AG10803 (cell line): ENCODE measurements around the gene LDB3.

Experiments
- DNase-seq: peaks from one replicate; pipeline ENCODE4 v3.0.0; 2010; ENCODE audit warnings: low read depth
- H3K4me3 ChIP-seq: 2 replicates; pipeline ENCODE4 v1.5.1; 2011; ENCODE audit warnings: mild to moderate bottlenecking, low read length, control low read depth
- TF ChIP-seq, protein P1 (sequence below): conservative IDR thresholded peaks from 2 replicates; pipeline ENCODE4 v1.5.1; 2011; ENCODE audit warnings: mild to moderate bottlenecking, low read length, control low read depth, inconsistent platforms

Gene LDB3

GRCh38 chr10:86756511-86757112 lies 88.3 kb downstream of the LDB3 start, which contains the start of gene BMPR1A:
TSS of gene BMPR1A (plus strand) at chr10:86756619. CDS start at chr10:86876019, 119,400 bp downstream.
- peak; percentile 85 for DNase-seq
- TF ChIP-seq, protein P1, sequence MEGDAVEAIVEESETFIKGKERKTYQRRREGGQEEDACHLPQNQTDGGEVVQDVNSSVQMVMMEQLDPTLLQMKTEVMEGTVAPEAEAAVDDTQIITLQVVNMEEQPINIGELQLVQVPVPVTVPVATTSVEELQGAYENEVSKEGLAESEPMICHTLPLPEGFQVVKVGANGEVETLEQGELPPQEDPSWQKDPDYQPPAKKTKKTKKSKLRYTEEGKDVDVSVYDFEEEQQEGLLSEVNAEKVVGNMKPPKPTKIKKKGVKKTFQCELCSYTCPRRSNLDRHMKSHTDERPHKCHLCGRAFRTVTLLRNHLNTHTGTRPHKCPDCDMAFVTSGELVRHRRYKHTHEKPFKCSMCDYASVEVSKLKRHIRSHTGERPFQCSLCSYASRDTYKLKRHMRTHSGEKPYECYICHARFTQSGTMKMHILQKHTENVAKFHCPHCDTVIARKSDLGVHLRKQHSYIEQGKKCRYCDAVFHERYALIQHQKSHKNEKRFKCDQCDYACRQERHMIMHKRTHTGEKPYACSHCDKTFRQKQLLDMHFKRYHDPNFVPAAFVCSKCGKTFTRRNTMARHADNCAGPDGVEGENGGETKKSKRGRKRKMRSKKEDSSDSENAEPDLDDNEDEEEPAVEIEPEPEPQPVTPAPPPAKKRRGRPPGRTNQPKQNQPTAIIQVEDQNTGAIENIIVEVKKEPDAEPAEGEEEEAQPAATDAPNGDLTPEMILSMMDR = no peak
- H3K4me3 ChIP-seq = peak within 1 kb of the TSS; percentile 82

DNA sequence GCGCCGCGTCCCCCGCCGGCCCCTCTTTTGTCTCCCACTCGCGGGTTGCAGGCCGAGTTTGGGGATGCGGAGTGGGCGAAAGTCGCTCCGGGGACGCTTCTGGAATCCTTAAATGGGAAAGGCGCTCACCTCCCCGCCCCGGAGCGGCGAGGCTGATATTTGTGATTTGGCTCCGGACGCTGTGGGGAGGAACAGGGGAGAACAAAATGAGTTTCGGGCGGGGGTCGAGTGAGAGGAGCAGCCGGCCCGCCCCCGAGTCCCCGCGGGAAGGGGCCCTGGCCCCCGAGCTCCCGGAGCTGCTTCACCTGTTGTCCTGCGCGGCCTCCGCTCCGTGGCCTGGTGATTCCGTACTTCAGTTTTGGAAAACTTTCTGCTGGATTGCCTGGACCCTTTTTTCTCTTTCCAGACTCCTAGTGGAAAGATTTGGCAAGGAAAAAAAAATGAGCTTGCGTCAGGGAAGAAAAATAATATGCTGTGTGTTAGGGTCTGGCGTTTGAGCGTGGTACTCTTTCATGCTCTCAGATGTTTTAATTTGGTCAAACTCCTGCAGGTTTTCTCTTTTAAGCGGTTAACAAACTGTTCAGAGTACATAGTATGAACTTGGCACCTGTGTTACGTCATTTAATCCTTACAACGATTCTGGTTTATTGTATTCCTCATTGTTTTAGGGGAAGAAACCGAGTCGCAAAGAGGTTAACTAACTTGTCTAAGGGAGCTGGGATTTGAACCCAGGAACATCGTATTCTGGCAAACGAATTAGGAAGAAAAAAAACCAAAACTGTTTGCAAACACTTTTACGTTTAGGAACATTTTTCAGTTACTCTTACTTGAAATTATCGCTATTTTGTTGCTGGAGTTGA lies 89.0 kb downstream of the LDB3 start:
- peak; percentile 59 for DNase-seq
- TF ChIP-seq, protein P1 = peak; percentile 49
- H3K4me3 ChIP-seq = peak overlapping the region; percentile 75

DNA sequence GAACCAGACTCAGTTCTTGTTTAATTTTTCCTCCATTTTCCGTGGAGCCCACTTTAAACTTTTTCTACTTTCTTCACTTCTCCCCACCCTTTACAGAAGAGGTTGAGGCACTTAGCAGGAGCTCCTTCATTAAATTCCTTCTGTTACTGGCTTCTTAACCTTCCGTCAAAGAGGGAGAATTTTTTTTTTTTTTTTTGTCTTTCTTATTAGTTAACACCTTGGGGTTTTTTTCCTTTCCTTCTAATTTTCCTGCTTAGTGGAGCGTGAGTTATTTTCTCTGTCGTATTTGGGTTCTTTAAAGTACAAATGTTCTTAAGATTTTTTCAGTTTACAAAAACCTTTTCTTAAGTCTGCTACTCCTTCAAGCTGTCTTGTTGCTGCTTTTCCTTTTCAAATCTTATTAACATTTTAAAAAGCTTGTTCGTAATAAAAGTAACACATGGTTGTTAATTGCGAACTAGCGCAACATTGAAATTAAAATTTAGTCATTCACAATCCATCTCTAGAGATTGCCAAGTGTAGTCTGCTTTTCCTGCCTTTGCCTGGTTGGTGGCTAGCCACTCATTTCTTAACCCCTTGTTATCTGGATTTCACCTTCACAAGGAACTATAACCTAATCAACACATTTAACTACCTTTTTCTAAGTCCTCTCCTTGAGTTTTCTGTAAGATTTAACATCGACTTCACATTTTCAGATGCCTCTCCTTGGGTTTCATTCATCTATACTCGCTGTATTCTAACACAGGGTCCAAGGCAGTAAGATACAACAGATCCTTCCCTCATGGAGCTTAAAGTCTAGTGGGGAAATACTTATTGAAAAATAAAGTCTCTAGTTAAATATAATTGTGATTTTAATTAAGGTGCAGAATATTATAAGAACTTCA lies 90.1 kb downstream of the LDB3 start:
- TF ChIP-seq, protein P1 = no peak
- peak; percentile 19 for DNase-seq
- peak overlapping the region; percentile 75 for H3K4me3 ChIP-seq

DNA sequence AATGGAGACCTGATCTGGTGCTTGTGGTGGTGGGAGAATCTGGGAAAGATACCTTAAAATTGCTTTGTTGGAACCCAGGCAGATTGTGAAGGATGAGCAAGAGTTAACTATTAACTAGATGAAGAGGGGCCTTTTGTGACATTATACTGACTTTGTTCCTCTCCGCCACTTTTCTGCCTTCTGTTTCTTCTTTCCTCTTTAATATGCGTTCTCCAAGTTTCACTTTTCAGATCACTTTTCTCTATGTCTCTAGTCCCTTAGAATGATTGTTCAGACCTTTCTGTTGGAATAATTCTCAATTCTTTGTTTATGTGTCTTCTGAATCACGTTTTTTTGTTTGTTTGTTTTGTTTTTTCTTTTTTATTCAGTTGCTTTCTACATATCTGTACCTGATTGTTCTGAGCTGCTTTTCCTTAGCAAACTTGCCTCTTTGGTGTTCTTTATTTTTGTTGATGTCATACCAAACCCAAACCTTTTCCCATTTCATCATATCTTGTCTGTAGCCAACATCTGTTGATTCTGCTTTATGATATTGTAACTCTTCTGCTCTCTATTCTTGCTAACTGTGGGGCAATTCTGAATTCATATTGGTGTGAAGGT lies 90.9 kb downstream of the LDB3 start:
- TF ChIP-seq, protein P1 = no peak
- H3K4me3 ChIP-seq = peak overlapping the region; percentile 75
- DNase-seq = peak; percentile 40

- DNase-seq = no peak
- H3K4me3 ChIP-seq = no peak overlapping the region
- TF ChIP-seq, protein P1 = no peak
Observed at GRCh38 chr10:86763404-86763803, 95.1 kb downstream of the LDB3 start.

DNA sequence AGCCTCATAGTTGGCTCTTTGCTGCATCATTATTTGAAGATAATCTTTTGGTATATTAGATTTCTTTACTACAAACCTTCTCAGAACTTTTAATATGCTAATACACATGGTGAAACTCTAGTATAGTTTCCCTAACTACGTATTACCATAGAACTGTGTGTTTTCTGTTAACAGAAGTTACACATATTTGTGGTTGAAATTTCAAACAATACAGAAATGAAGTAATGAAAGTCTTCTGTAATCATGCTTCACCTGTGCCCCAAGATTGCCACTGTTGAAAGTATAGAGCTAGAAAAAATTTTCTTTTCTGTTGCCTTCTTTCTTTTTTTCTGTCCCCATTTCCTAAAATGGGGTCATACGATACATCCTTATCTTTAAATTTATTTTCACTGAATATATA lies 97.2 kb downstream of the LDB3 start:
- no peak for DNase-seq
- H3K4me3 ChIP-seq = no peak overlapping the region
- TF ChIP-seq, protein P1 = no peak
